ENCODE results near the gene MTMR4. TPM values are rescaled to one million over a fixed set of nuclear protein-coding genes. Genes with fewer than 3 reads are reported as not detected.

The MTMR4 gene
- polyA plus RNA-seq, 1 of the 3 experiments (the other 2 are of a cell fraction) = 23.3 TPM

GRCh38 chr17:58470356-58470755 lies 44.1 kb downstream of the MTMR4 start:
- 57% methylated on average over 6 of the region's 6 CpGs for WGBS (ENCODE audit: low lambda C conversion rate)
- no peak overlapping the region for H3K27ac ChIP-seq (ENCODE audit: low read depth in 2 of 2, low read length in 1 of 2)
- H2AFZ ChIP-seq (ENCODE audit: low read depth) = no peak overlapping the region
- H4K20me1 ChIP-seq (ENCODE audit: insufficient read depth) = no peaks in the 10 kb centered on the region
- H3K36me3 ChIP-seq (replicated peaks in 1 of 2; ENCODE audit: control insufficient read depth in 1 of 2, insufficient read depth in 2 of 2, low read length in 1 of 2) = no peaks in the 10 kb centered on the region
- ChIA-PET CTCF (no interaction called here), POLR2A (no interaction called here)
- H3K9ac ChIP-seq = no peak overlapping the region
- H3K9me3 ChIP-seq = no peaks in the 10 kb centered on the region
- H3K4me2 ChIP-seq = no peak overlapping the region
- no peak for DNase-seq
- no peaks in the 10 kb centered on the region for H3K79me2 ChIP-seq (ENCODE audit: insufficient read depth)
- H3F3A ChIP-seq (replicated peaks; ENCODE audit: insufficient read depth) = no peaks in the 10 kb centered on the region
- 0 out of 2 replicates have a peak, but pooled peaks cover 5% of the 10 kb centered on the region for H3K27me3 ChIP-seq (ENCODE audit: insufficient read depth)
- no peak overlapping the region for H3K4me3 ChIP-seq (ENCODE audit: low read depth in 2 of 2, low read length in 1 of 2)
- no peaks in the 10 kb centered on the region for H3K4me1 ChIP-seq (ENCODE audit: control insufficient read depth in 1 of 2, insufficient read depth in 2 of 2, low read depth in 1 of 2, low read length in 1 of 2)
- TF ChIP-seq EZH2phosphoT487 (IDR thresholded peaks at IDR 0.05; ENCODE audit: borderline replicate concordance, low read depth) (no peak), POLR2AphosphoS5 (IDR thresholded peaks at IDR 0.05; ENCODE audit: low read depth, low read length) (no peak), MAX (IDR thresholded peaks at IDR 0.05; ENCODE audit: low read depth) (no peak), ZBTB33 (IDR thresholded peaks at IDR 0.05; ENCODE audit: borderline replicate concordance, low read depth) (no peak), YY1 (IDR thresholded peaks at IDR 0.05; ENCODE audit: low read depth) (no peak), TAF1 (IDR thresholded peaks at IDR 0.05; ENCODE audit: borderline replicate concordance, low read depth, low read length) (no peak), USF1 (IDR thresholded peaks at IDR 0.05; ENCODE audit: borderline replicate concordance, low read depth) (no peak), MEF2A (IDR thresholded peaks at IDR 0.05; ENCODE audit: borderline replicate concordance, low read depth) (no peak), JUND (IDR thresholded peaks at IDR 0.05) (no peak), GABPA (IDR thresholded peaks at IDR 0.05; ENCODE audit: low read depth) (no peak), TEAD4 (IDR thresholded peaks at IDR 0.05; ENCODE audit: borderline replicate concordance, insufficient read depth) (no peak), RXRA (IDR thresholded peaks at IDR 0.05; ENCODE audit: borderline replicate concordance, low read depth) (no peak), FOSL2 (IDR thresholded peaks at IDR 0.05; ENCODE audit: borderline replicate concordance, low read depth) (no peak), USF2 (IDR thresholded peaks at IDR 0.05; ENCODE audit: borderline replicate concordance, low read depth, low read length) (no peak), NRF1 (IDR thresholded peaks at IDR 0.05; ENCODE audit: low read depth, low read length) (no peak), SIN3A (IDR thresholded peaks at IDR 0.05; ENCODE audit: borderline replicate concordance, low read depth, low read length) (no peak)
- H3K9me2 ChIP-seq = peaks cover 4% of the 10 kb centered on the region; the same call in 1 of the 2 replicates
